ENCODE data around the gene SERPINE2.
A peak's percentile ranks its signal among the peaks of the same experiment; 100 is the strongest.

GRCh38 chr2:223993634-223994232, 45.4 kb downstream of the SERPINE2 start:
- TF ChIP-seq CTCF (IDR thresholded peaks at IDR 0.05; ENCODE audit: low read length) = peak; percentile 76
- TF ChIP-seq EZH2 (IDR thresholded peaks at IDR 0.05; ENCODE audit: borderline replicate concordance, low read length) = no peak

All from OCI-LY1 (cell line).